ENCODE measurements around the gene ZNF394.

- no peak for TF ChIP-seq EZH2phosphoT487 (IDR thresholded peaks at IDR 0.05)
- no peak for TF ChIP-seq CTCF (IDR thresholded peaks at IDR 0.05)
- TF ChIP-seq EZH2 (IDR thresholded peaks at IDR 0.05) = no peak
These were observed 735 bp downstream of the ZNF394 start for GRCh38 chr7:99499371-99499720.
